Measurements from ENCODE around the gene MBOAT2. TPM values are rescaled to one million over a fixed set of nuclear protein-coding genes. Genes with fewer than 3 reads are reported as not detected.

MBOAT2 gene
- total RNA-seq, 1 donor from 2014 or later: 8.0 TPM

DNA sequence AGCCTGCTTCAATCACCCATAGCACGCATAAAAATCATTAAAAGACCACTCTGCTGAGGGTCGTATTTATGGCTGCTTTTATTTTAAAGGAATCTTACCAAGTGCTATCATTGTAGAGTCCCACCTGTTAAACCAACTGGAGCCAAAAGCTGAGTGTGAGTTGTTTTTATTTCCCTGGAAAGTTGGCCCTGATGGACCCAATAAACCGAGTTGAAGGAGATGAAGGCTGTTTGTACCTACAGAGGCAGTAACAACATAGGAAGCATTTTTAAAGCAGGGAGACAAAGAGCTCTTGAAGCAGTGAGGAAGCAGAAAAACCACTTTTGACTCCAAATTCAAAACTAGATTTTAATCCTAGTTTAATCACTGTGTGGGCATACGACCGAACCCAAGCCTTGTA, 6.4 kb downstream of the MBOAT2 start:
- H3K4me3 ChIP-seq: no peak overlapping the region
- H3K27me3 ChIP-seq: no peaks in the 10 kb centered on the region
- TF ChIP-seq, protein P1, sequence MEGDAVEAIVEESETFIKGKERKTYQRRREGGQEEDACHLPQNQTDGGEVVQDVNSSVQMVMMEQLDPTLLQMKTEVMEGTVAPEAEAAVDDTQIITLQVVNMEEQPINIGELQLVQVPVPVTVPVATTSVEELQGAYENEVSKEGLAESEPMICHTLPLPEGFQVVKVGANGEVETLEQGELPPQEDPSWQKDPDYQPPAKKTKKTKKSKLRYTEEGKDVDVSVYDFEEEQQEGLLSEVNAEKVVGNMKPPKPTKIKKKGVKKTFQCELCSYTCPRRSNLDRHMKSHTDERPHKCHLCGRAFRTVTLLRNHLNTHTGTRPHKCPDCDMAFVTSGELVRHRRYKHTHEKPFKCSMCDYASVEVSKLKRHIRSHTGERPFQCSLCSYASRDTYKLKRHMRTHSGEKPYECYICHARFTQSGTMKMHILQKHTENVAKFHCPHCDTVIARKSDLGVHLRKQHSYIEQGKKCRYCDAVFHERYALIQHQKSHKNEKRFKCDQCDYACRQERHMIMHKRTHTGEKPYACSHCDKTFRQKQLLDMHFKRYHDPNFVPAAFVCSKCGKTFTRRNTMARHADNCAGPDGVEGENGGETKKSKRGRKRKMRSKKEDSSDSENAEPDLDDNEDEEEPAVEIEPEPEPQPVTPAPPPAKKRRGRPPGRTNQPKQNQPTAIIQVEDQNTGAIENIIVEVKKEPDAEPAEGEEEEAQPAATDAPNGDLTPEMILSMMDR (IDR thresholded peaks at IDR 0.05): no peak
- peak overlapping the region in 1 of 2 donors; percentile 4 for H3K27ac ChIP-seq
- peaks cover 0 to 9% of the 10 kb centered on the region in 2 donors for H3K4me1 ChIP-seq
- H3K9me3 ChIP-seq: no peaks in the 10 kb centered on the region
- intact Hi-C loops (cut with DNase I): no loop called here
- DNase-seq (ENCODE audit: low spot score in 2 of 2): no peak
- no peaks in the 10 kb centered on the region for H3K36me3 ChIP-seq

DNA sequence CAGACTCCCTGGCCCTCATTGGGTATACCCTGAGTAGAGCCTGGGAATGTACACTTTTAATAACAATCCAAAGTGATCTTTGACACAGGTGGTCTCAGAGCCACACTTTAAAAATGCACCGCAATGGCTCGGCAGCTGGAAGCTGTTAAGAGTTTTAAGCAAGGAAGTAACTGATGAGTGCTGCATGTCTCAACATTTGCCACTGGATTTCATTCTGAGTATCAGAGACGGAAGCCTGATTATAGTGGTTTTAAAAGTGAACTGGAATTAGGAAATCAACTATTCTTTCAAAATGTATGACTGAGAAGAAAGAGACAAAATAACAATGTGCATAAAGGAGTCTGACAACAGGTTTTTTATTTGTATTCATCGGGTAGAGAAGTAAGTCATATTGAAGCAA, 7.5 kb downstream of the MBOAT2 start:
- Histone ChIP-seq H3K27me3 (no peaks in the 10 kb centered on the region), H3K9me3 (no peaks in the 10 kb centered on the region), H3K4me1 (peaks cover 0 to 9% of the 10 kb centered on the region in 2 donors), H3K27ac (no peak overlapping the region), H3K4me3 (no peak overlapping the region), H3K36me3 (no peaks in the 10 kb centered on the region)
- DNase-seq (ENCODE audit: low spot score in 2 of 2): no peak
- intact Hi-C loops (cut with DNase I): no loop called here
- TF ChIP-seq, protein P1 (IDR thresholded peaks at IDR 0.05): no peak

DNA sequence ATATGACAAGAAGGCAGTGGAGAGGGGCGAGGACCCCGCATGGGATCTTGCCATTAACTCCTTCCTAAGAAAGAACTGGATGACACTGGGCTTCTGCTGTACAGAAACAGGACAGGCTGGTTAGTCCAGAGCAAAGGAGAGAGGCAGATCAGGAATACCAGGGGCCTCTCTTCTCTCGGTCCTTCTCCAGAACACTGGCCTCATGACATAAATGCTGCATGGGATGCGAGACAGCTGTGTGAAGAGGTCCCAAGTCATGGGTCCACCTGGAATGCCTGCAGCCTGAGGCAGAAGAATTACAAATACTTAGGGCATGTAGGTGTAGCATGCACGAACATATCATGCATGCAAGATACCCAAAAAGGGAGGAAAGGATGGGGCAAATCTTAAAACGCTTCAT, 9.1 kb downstream of the MBOAT2 start:
- H3K4me1 ChIP-seq: peaks cover 0 to 9% of the 10 kb centered on the region in 2 donors
- no peak for DNase-seq (ENCODE audit: low spot score in 2 of 2)

DNA sequence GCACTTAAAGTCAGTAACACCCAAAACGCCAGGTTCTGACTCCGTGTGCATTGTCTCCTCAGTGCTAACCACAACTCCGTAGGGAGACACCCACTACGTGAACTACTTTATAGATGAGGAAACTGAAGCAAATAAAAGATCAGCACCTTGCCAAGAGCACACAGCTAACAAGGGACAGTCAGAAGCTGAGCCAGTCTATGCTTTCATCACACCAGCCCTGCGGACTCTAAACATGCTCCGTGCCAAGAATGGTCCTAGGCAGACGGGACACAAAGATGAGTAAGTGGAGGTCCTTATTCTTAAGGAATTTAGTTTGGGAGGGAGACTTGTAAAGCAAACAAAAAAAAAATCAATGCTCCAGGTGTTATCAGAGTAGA, 9.6 kb downstream of the MBOAT2 start:
- Histone ChIP-seq H3K4me1 (peaks cover 0 to 9% of the 10 kb centered on the region in 2 donors), H3K27ac (no peak overlapping the region), H3K36me3 (no peaks in the 10 kb centered on the region), H3K9me3 (no peaks in the 10 kb centered on the region), H3K4me3 (no peak overlapping the region), H3K27me3 (no peaks in the 10 kb centered on the region)
- no peak for DNase-seq (ENCODE audit: low spot score in 2 of 2)
- TF ChIP-seq, protein P1 (IDR thresholded peaks at IDR 0.05): no peak
- intact Hi-C loops (cut with DNase I): no loop called here

More for the DNA sequence above, 9.1 kb downstream of the MBOAT2 start:
- no peak overlapping the region for H3K27ac ChIP-seq
- TF ChIP-seq, protein P1 (IDR thresholded peaks at IDR 0.05): no peak
- no peaks in the 10 kb centered on the region for H3K27me3 ChIP-seq
- H3K4me3 ChIP-seq: no peak overlapping the region
- H3K9me3 ChIP-seq: no peaks in the 10 kb centered on the region
- intact Hi-C loops (cut with DNase I): no loop called here
- H3K36me3 ChIP-seq: no peaks in the 10 kb centered on the region

DNA sequence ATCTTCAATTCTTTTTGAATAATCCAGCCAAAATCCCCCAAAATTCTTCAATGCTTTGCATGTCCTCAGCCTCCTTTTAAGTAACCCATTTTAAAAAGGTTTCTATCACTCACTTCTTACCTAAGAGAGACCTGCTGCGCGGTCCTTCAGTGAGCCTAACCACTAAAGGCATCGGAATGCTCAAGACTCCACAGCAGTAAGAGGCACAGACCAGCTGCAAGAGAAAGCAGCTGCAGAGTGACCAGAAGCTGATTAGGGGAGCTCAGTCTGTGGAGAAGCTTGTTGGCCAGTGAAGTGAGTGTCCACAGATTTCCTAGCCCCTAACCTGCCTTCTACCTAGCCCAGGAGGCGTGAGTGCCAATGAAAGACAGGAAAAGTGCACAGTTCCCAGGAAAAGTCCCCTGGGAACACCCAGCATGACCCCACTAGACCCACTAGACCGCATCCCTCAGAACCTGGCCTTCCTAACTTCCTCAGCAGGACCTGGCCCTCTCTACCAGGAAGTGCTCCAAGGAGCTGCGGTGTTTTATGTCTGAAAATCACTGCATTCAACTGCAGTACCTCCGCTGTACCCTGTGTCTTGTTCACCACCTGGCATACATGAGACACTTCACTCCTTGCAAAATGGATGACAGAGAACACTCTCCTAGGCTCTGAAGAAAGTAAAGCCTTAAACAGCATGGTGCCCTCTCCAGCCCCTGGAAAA, 10.1 kb downstream of the MBOAT2 start:
- Histone ChIP-seq H3K9me3 (no peaks in the 10 kb centered on the region), H3K27ac (no peak overlapping the region), H3K4me3 (no peak overlapping the region), H3K27me3 (no peaks in the 10 kb centered on the region), H3K36me3 (no peaks in the 10 kb centered on the region), H3K4me1 (peaks cover 0 to 9% of the 10 kb centered on the region in 2 donors)
- intact Hi-C loops (cut with DNase I): no loop called here
- no peak for DNase-seq (ENCODE audit: low spot score in 2 of 2)
- TF ChIP-seq, protein P1 (IDR thresholded peaks at IDR 0.05): no peak

Data from ascending aorta (tissue), 2 donors.